NT2/D1 (cell line): ENCODE results near the gene PROSER3.

Experiments
- DNase-seq: peaks from one replicate; pipeline ENCODE4 v3.0.0-alpha.2; 2011; ENCODE audit warnings: low read depth, low spot score
- H3K27me3 ChIP-seq: 2 replicates; pipeline ENCODE4 v1.6.0; 2011; ENCODE audit warnings: mild to moderate bottlenecking; ENCODE audit not compliant: insufficient read length, insufficient read depth
- H3K36me3 ChIP-seq: 2 replicates; pipeline ENCODE4 v1.6.1; 2011; ENCODE audit warnings: mild to moderate bottlenecking, low read length, mixed read lengths; ENCODE audit not compliant: insufficient read depth, insufficient read length
- H3K4me1 ChIP-seq: 2 replicates; pipeline ENCODE4 v1.5.1; 2011; ENCODE audit not compliant: insufficient read depth, insufficient read length
- H3K4me3 ChIP-seq: 2 replicates; pipeline ENCODE4 v1.5.1; 2011; ENCODE audit warnings: low read depth; ENCODE audit not compliant: insufficient read length
- H3K9ac ChIP-seq: 2 replicates; pipeline ENCODE4 v1.6.0; 2011; ENCODE audit warnings: low read depth; ENCODE audit not compliant: insufficient read length
- H3K9me3 ChIP-seq: 2 replicates; pipeline ENCODE4 v1.5.1; 2011; ENCODE audit warnings: mild to moderate bottlenecking, low read length; ENCODE audit not compliant: insufficient read depth
- SUZ12 ChIP-seq: IDR thresholded peaks from 2 replicates; pipeline ENCODE4 v1.6.1; 2011; ENCODE audit not compliant: insufficient read length, insufficient read depth; ENCODE audit errors: extremely low read depth
- YY1 ChIP-seq: IDR thresholded peaks from 2 replicates; pipeline ENCODE4 v1.6.1; 2011; ENCODE audit not compliant: insufficient read length, insufficient read depth
- ZNF274 ChIP-seq: IDR thresholded peaks from 2 replicates; pipeline ENCODE4 v1.6.1; 2011; ENCODE audit warnings: mild to moderate bottlenecking, low read depth, low read length

The PROSER3 gene

GRCh38 chr19:35812220-35813042 is 54.5 kb downstream of the PROSER3 start, which contains the start of gene PRODH2:
TSS of gene PRODH2 (minus strand) at chr19:35812845. CDS start at chr19:35812805, 40 bp downstream.
- Histone ChIP-seq H3K9ac (no peak within 1 kb of the TSS), H3K4me1 (peaks cover 5% of the 10 kb centered on the region), H3K9me3 (no peaks in the 10 kb centered on the region), H3K27me3 (no peaks in the 10 kb centered on the region), H3K36me3 (no peaks in the 10 kb centered on the region), H3K4me3 (no peak within 1 kb of the TSS)
- no peak for DNase-seq
- TF ChIP-seq SUZ12 (no peak), ZNF274 (no peak), YY1 (no peak)

GRCh38 chr19:35813043-35813890 is 55.3 kb downstream of the PROSER3 start:
- H3K4me1 ChIP-seq: peaks cover 5% of the 10 kb centered on the region
- DNase-seq: no peak
- no peak overlapping the region for H3K9ac ChIP-seq
- no peaks in the 10 kb centered on the region for H3K36me3 ChIP-seq
- H3K9me3 ChIP-seq: no peaks in the 10 kb centered on the region
- H3K4me3 ChIP-seq: no peak overlapping the region
- TF ChIP-seq SUZ12 (no peak), ZNF274 (no peak), YY1 (no peak)
- H3K27me3 ChIP-seq: no peaks in the 10 kb centered on the region

GRCh38 chr19:35816262-35816661 is 58.3 kb downstream of the PROSER3 start:
- no peaks in the 10 kb centered on the region for H3K27me3 ChIP-seq
- H3K36me3 ChIP-seq: no peaks in the 10 kb centered on the region
- H3K9ac ChIP-seq: no peak overlapping the region
- H3K9me3 ChIP-seq: no peaks in the 10 kb centered on the region
- H3K4me1 ChIP-seq: peaks cover 5% of the 10 kb centered on the region
- no peak for DNase-seq
- no peak for TF ChIP-seq ZNF274
- TF ChIP-seq YY1: no peak
- TF ChIP-seq SUZ12: no peak
- H3K4me3 ChIP-seq: no peak overlapping the region

- Histone ChIP-seq H3K9ac (no peak overlapping the region), H3K4me3 (no peak overlapping the region), H3K9me3 (no peaks in the 10 kb centered on the region), H3K4me1 (peaks cover 5% of the 10 kb centered on the region), H3K36me3 (no peaks in the 10 kb centered on the region), H3K27me3 (no peaks in the 10 kb centered on the region)
- no peak for DNase-seq
- TF ChIP-seq SUZ12: no peak
- no peak for TF ChIP-seq YY1
- TF ChIP-seq ZNF274: no peak
These were observed 58.9 kb downstream of the PROSER3 start for GRCh38 chr19:35816846-35817245.

- DNase-seq: no peak
- Histone ChIP-seq H3K36me3 (no peaks in the 10 kb centered on the region), H3K4me3 (no peak overlapping the region), H3K4me1 (peaks cover 5% of the 10 kb centered on the region), H3K9ac (no peak overlapping the region), H3K9me3 (no peaks in the 10 kb centered on the region), H3K27me3 (no peaks in the 10 kb centered on the region)
- TF ChIP-seq YY1 (no peak), ZNF274 (no peak), SUZ12 (no peak)
These were observed 60.5 kb downstream of the PROSER3 start for GRCh38 chr19:35818445-35818844.
